ENCODE results near the gene ZNF827. TPM values are rescaled to one million over a fixed set of nuclear protein-coding genes. Genes with fewer than 3 reads are reported as not detected.

Gene ZNF827
- total RNA-seq, 4 donors from 2014 or later = 2.6 to 17.9 (median 3.7) TPM

- DNase-seq (ENCODE audit: low spot score in 2 of 2) = no peak
- H3K4me3 ChIP-seq (ENCODE audit: low read depth, poor library complexity, severe bottlenecking) = no peak overlapping the region
- no peak for TF ChIP-seq CTCF (IDR thresholded peaks at IDR 0.05)
- TF ChIP-seq POLR2A (IDR thresholded peaks at IDR 0.05) = no peak
- WGBS, 2 donors = 78 to 84% methylated on average over 2 of the region's 2 CpGs
- intact Hi-C loops (cut with DNase I; ENCODE audit: low total_unique reads) = no loop called here
These were observed 169.1 kb downstream of the ZNF827 start for GRCh38 chr4:145769450-145770037.

GRCh38 chr4:145766273-145766672 is 172.3 kb downstream of the ZNF827 start:
- intact Hi-C loops (cut with DNase I; ENCODE audit: low total_unique reads) = no loop called here
- TF ChIP-seq CTCF (IDR thresholded peaks at IDR 0.05) (no peak), POLR2A (IDR thresholded peaks at IDR 0.05) (no peak)
- no peak overlapping the region for H3K4me3 ChIP-seq (ENCODE audit: low read depth, poor library complexity, severe bottlenecking)
- no peak for DNase-seq (ENCODE audit: low spot score in 2 of 2)
- 96 to 97% methylated on average over 5 of the region's 5 CpGs for WGBS, 2 donors

GRCh38 chr4:145763399-145763798 is 175.2 kb downstream of the ZNF827 start:
- no peak overlapping the region for H3K4me3 ChIP-seq (ENCODE audit: low read depth, poor library complexity, severe bottlenecking)
- DNase-seq (ENCODE audit: low spot score in 2 of 2) = no peak
- intact Hi-C loops (cut with DNase I; ENCODE audit: low total_unique reads) = no loop called here
- TF ChIP-seq POLR2A (IDR thresholded peaks at IDR 0.05) = no peak
- 86 to 89% methylated on average over 4 of the region's 4 CpGs for WGBS, 2 donors

GRCh38 chr4:145762719-145763118 is 175.9 kb downstream of the ZNF827 start:
- intact Hi-C loops (cut with DNase I; ENCODE audit: low total_unique reads) = no loop called here
- H3K4me3 ChIP-seq (ENCODE audit: low read depth, poor library complexity, severe bottlenecking) = no peak overlapping the region
- TF ChIP-seq POLR2A (IDR thresholded peaks at IDR 0.05) (no peak), CTCF (IDR thresholded peaks at IDR 0.05) (no peak)
- DNase-seq (ENCODE audit: low spot score in 2 of 2) = no peak
- 96 to 97% methylated on average over 8 of the region's 8 CpGs for WGBS, 2 donors

- WGBS, 2 donors = 97% methylated on average over 45 to 47 of the region's 49 CpGs
- intact Hi-C loops (cut with DNase I; ENCODE audit: low total_unique reads) = no loop called here
- no peak for TF ChIP-seq CTCF (IDR thresholded peaks at IDR 0.05)
- no peak for TF ChIP-seq POLR2A (IDR thresholded peaks at IDR 0.05)
- no peak for DNase-seq (ENCODE audit: low spot score in 2 of 2)
- H3K4me3 ChIP-seq (ENCODE audit: low read depth, poor library complexity, severe bottlenecking) = no peak overlapping the region
These were observed 177.4 kb downstream of the ZNF827 start for GRCh38 chr4:145760961-145761929.

GRCh38 chr4:145760176-145760575 is 178.4 kb downstream of the ZNF827 start:
- no peak for TF ChIP-seq CTCF (IDR thresholded peaks at IDR 0.05)
- TF ChIP-seq POLR2A (IDR thresholded peaks at IDR 0.05) = no peak
- intact Hi-C loops (cut with DNase I; ENCODE audit: low total_unique reads) = no loop called here
- WGBS, 2 donors = 93 to 95% methylated on average over 8 of the region's 8 CpGs
- no peak overlapping the region for H3K4me3 ChIP-seq (ENCODE audit: low read depth, poor library complexity, severe bottlenecking)
- no peak for DNase-seq (ENCODE audit: low spot score in 2 of 2)

All from lower leg skin (tissue), 4 donors.